IMR-90 (cell line): ENCODE measurements around the gene GAS2L2. TPM values are rescaled to one million over a fixed set of nuclear protein-coding genes. Genes with fewer than 3 reads are reported as not detected.
A peak's percentile ranks its signal among the peaks of the same experiment; 100 is the strongest.

Experiments
- ATAC-seq: fragments of 200-7000 bp; cut with Tn5 transposase; 2 replicates; pipeline ENCODE4 v1.9.1; 2020; ENCODE audit warnings: low read depth, mild to moderate bottlenecking, moderate library complexity
- BruUV-seq: library from RNA; stranded (reverse); fragments of 400-500 nt; replicated peaks from 2 replicates; lab custom pipeline; 2021; lab: Mats Ljungman, UMichigan
- CTCF ChIA-PET: fragments of 300-600 bp; formaldehyde crosslinking; extraction: SDS; loops from one replicate; lab custom pipeline; 2021; ENCODE audit warnings: antibody characterized with exemption; lab: Yijun Ruan, JAX
- POLR2A ChIA-PET: fragments of 300-600 bp; sonication (Branson Sonifier 250); formaldehyde crosslinking; loops from one replicate; lab custom pipeline; 2022; ENCODE audit warnings: antibody characterized with exemption; ENCODE audit not compliant: unreplicated experiment; lab: Charles Lee
- DNase-seq: peaks from one replicate; pipeline ENCODE4 v3.0.0; 2013
- H2AFZ ChIP-seq: replicated peaks from 2 replicates; pipeline ENCODE3; 2013; ENCODE audit warnings: low read length, mild to moderate bottlenecking; ENCODE audit not compliant: poor library complexity
- H2AK5ac ChIP-seq: 2 replicates; pipeline ENCODE4 v1.6.1; 2013; ENCODE audit warnings: low read depth, low read length, inconsistent platforms
- H2AK9ac ChIP-seq: replicated peaks from 2 replicates; pipeline ENCODE3; 2013; ENCODE audit warnings: mild to moderate bottlenecking, low read depth, low read length, moderate library complexity; ENCODE audit not compliant: poor library complexity
- H2BK120ac ChIP-seq: 2 replicates; pipeline ENCODE4 v1.6.1; 2013; ENCODE audit warnings: low read depth, low read length, inconsistent platforms
- H2BK15ac ChIP-seq: 3 replicates; pipeline ENCODE4 v1.6.1; 2013; ENCODE audit warnings: low read depth, low read length, inconsistent platforms
- H2BK20ac ChIP-seq: 2 replicates; pipeline ENCODE4 v1.6.1; 2013; ENCODE audit warnings: low read depth, mild to moderate bottlenecking, inconsistent platforms, low read length, moderate library complexity
- H2BK5ac ChIP-seq: 2 replicates; pipeline ENCODE4 v1.6.1; 2013; ENCODE audit warnings: mild to moderate bottlenecking, low read depth, low read length, inconsistent platforms; ENCODE audit not compliant: poor library complexity, severe bottlenecking
- H3K14ac ChIP-seq: replicated peaks from 2 replicates; pipeline ENCODE4 v1.6.1; 2013; ENCODE audit warnings: low read depth, low read length, inconsistent platforms
- H3K18ac ChIP-seq: 2 replicates; pipeline ENCODE4 v1.6.1; 2013; ENCODE audit warnings: low read depth, low read length, control low read depth
- H3K23ac ChIP-seq: 2 replicates; pipeline ENCODE4 v1.6.1; 2013; ENCODE audit warnings: low read depth, low read length, inconsistent platforms
- H3K27ac ChIP-seq: 2 replicates; pipeline ENCODE4 v1.5.1; 2013; ENCODE audit warnings: mild to moderate bottlenecking, control low read depth, low read length; ENCODE audit not compliant: insufficient read depth
- H3K27me3 ChIP-seq: 2 replicates; pipeline ENCODE4 v1.6.1; 2013; ENCODE audit warnings: low read length; ENCODE audit not compliant: control insufficient read depth, insufficient read depth
- H3K36me3 ChIP-seq: 2 replicates; pipeline ENCODE4 v1.6.1; 2013; ENCODE audit warnings: low read length, mixed read lengths; ENCODE audit not compliant: control insufficient read depth, insufficient read depth
- H3K4ac ChIP-seq: 2 replicates; pipeline ENCODE4 v1.6.1; 2013; ENCODE audit warnings: low read depth, low read length, inconsistent platforms
- H3K4me1 ChIP-seq: 2 replicates; pipeline ENCODE4 v1.6.1; 2013; ENCODE audit warnings: low read length, mixed read lengths; ENCODE audit not compliant: control insufficient read depth, insufficient read depth
- H3K4me2 ChIP-seq: 2 replicates; pipeline ENCODE4 v1.6.1; 2013; ENCODE audit warnings: low read depth, mild to moderate bottlenecking, control low read depth, low read length, moderate library complexity
- H3K4me3 ChIP-seq: 2 replicates; pipeline ENCODE4 v1.5.1; 2013; ENCODE audit warnings: low read depth, mild to moderate bottlenecking, control low read depth, low read length, moderate library complexity; ENCODE audit not compliant: insufficient read depth
- H3K56ac ChIP-seq: 2 replicates; pipeline ENCODE4 v1.6.1; 2013; ENCODE audit warnings: low read length, inconsistent platforms; ENCODE audit not compliant: insufficient read depth; ENCODE audit errors: extremely low read depth
- H3K79me1 ChIP-seq, 2 experiments: 2 replicates each; pipeline ENCODE4 v1.6.1; 2013; ENCODE audit warnings: low read length in 2 of 2, inconsistent platforms in 1 of 2, low read depth in 1 of 2
- H3K9ac ChIP-seq: 2 replicates; pipeline ENCODE4 v1.6.1; 2013; ENCODE audit warnings: low read depth, low read length, control low read depth
- H3K9me1 ChIP-seq: 2 replicates; pipeline ENCODE4 v1.6.1; 2013; ENCODE audit warnings: low read length, inconsistent platforms; ENCODE audit not compliant: insufficient read depth
- H3K9me3 ChIP-seq: 2 replicates; pipeline ENCODE4 v1.6.1; 2013; ENCODE audit warnings: low read length; ENCODE audit not compliant: control insufficient read depth, insufficient read depth
- H4K20me1 ChIP-seq: 2 replicates; pipeline ENCODE4 v1.6.1; 2013; ENCODE audit warnings: low read length, inconsistent platforms; ENCODE audit not compliant: insufficient read depth
- H4K5ac ChIP-seq: 2 replicates; pipeline ENCODE4 v1.6.1; 2013; ENCODE audit warnings: mild to moderate bottlenecking, low read depth, low read length, control low read depth
- H4K8ac ChIP-seq, 2 experiments: 2 replicates each; pipeline ENCODE4 v1.6.1; 2013; ENCODE audit warnings: low read depth in 2 of 2, low read length in 2 of 2, control low read depth in 1 of 2, inconsistent platforms in 1 of 2
- H4K91ac ChIP-seq: 2 replicates; pipeline ENCODE4 v1.6.1; 2013; ENCODE audit warnings: low read depth, low read length, inconsistent platforms; ENCODE audit not compliant: insufficient read depth
- BHLHE40 ChIP-seq: fragments of 150-350 bp; IDR thresholded peaks from 2 replicates; pipeline ENCODE4 v1.6.1; 2016; ENCODE audit warnings: mild to moderate bottlenecking, low read depth, low read length
- CEBPB ChIP-seq: IDR thresholded peaks from 2 replicates; pipeline ENCODE4 v1.6.1; 2012; ENCODE audit warnings: low read depth, low read length, improper control_type of control experiment
- CHD1 ChIP-seq: IDR thresholded peaks from 2 replicates; pipeline ENCODE4 v1.6.1; 2012; ENCODE audit warnings: low read depth, low read length, improper control_type of control experiment
- CTCF ChIP-seq: conservative IDR thresholded peaks from 2 replicates; pipeline ENCODE4 v1.5.1; 2012; ENCODE audit warnings: mild to moderate bottlenecking, low read depth, low read length, improper control_type of control experiment
- ELK1 ChIP-seq: fragments of 150-350 bp; IDR thresholded peaks from 2 replicates; pipeline ENCODE4 v1.6.1; 2016; ENCODE audit warnings: low read depth, mild to moderate bottlenecking, low read length, moderate library complexity, borderline replicate concordance
- MAZ ChIP-seq: IDR thresholded peaks from 2 replicates; pipeline ENCODE4 v1.6.1; 2012; ENCODE audit warnings: low read depth, mild to moderate bottlenecking, low read length, improper control_type of control experiment, moderate library complexity, borderline replicate concordance
- MXI1 ChIP-seq: IDR thresholded peaks from 2 replicates; pipeline ENCODE4 v1.6.1; 2012; ENCODE audit warnings: low read depth, mild to moderate bottlenecking, low read length, moderate library complexity, borderline replicate concordance
- NFE2L2 ChIP-seq: fragments of 150-350 bp; IDR thresholded peaks from 2 replicates; pipeline ENCODE4 v1.6.1; 2016; ENCODE audit warnings: low read depth, mild to moderate bottlenecking, low read length
- POLR2A ChIP-seq: IDR thresholded peaks from 2 replicates; pipeline ENCODE4 v1.6.1; 2012; ENCODE audit warnings: mild to moderate bottlenecking, low read depth, low read length
- RAD21 ChIP-seq: IDR thresholded peaks from 2 replicates; pipeline ENCODE4 v1.6.1; 2012; ENCODE audit warnings: low read length, improper control_type of control experiment
- RCOR1 ChIP-seq: IDR thresholded peaks from 2 replicates; pipeline ENCODE4 v1.6.1; 2012; ENCODE audit warnings: mild to moderate bottlenecking, low read length, improper control_type of control experiment; ENCODE audit not compliant: insufficient replicate concordance
- SMC3 ChIP-seq: fragments of 150-350 bp; IDR thresholded peaks from 2 replicates; pipeline ENCODE4 v1.6.1; 2016; ENCODE audit warnings: low read depth, mild to moderate bottlenecking, antibody characterized with exemption, low read length, moderate library complexity
- USF2 ChIP-seq: fragments of 150-350 bp; IDR thresholded peaks from 2 replicates; pipeline ENCODE4 v1.6.1; 2017; ENCODE audit warnings: mild to moderate bottlenecking, antibody characterized with exemption, low read length, low read depth
- WGBS, 2 experiments: methylation state at CpG; one replicate each; pipeline versions ENCODE4 v1.1.5 to v1.1.7; 2013; ENCODE audit warnings: missing lambda C conversion rate in 2 of 2; ENCODE audit not compliant: insufficient read length in 1 of 2; ENCODE audit errors: extremely low coverage in 2 of 2; 5-methylcytosine and 5-hydroxymethylcytosine counted together
- dilution Hi-C: fragments of 300-500 bp; cut with HindIII; formaldehyde crosslinking; loops from one replicate; pipeline ENCODE4 v1.14.3; 2018; ENCODE audit warnings: low sequenced_read_pairs; ENCODE audit not compliant: unreplicated experiment
- in situ Hi-C: fragments of 300-500 bp; cut with MboI; formaldehyde crosslinking; loops from 3 replicates; pipeline ENCODE4 v1.14.3; 2019; ENCODE audit warnings: low sequenced_read_pairs, inconsistent platforms, mixed read lengths
- intact Hi-C: fragments of 100-400 bp; cut with micrococcal nuclease; formaldehyde crosslinking; loops from 2 replicates; pipeline ENCODE4 v1.10.0; 2022
- polyA plus RNA-seq, 3 experiments: library from polyadenylated mRNA; depleted of rRNA; stranded (reverse); fragments of >200 nt; gene quantifications; 2 replicates each; pipeline ENCODE4 v1.2.3, GENCODE V29; 2012; ENCODE audit warnings: low replicate concordance in 1 of 3
- total RNA-seq: library from RNA; depleted of rRNA; stranded (reverse); fragments of >200 nt; gene quantifications from 2 replicates; pipeline ENCODE4 v1.2.3, GENCODE V29; 2012

Gene GAS2L2
- total and polyA plus RNA-seq, 2 of the 4 experiments (the other 2 are of a cell fraction) = 0.02 TPM; not detected in 1

GRCh38 chr17:35731917-35732805, 20.9 kb downstream of the GAS2L2 start:
- 10% methylated on average over 11 of the region's 47 CpGs; no CpG with 5 or more reads in 1 of the 2 experiments for WGBS, 2 experiments
- 0 out of 2 replicates have a peak overlapping the region, but pooled peaks have one; percentile 2 for H2AK5ac ChIP-seq
- no peaks in the 10 kb centered on the region for H3K36me3 ChIP-seq
- in situ Hi-C loops (loop anchor here (25.0 kb wide), 1 partner anchor 370 kb away; the partner anchor contains the start of gene SLFN11), intact Hi-C loops (no loop called here), dilution Hi-C loops (no loop called here)
- no TSS peak for BruUV-seq
- H3K9ac ChIP-seq = peak overlapping the region; percentile 69
- H3K27ac ChIP-seq = no peak overlapping the region
- H3K9me3 ChIP-seq = no peaks in the 10 kb centered on the region
- H3K4me3 ChIP-seq = peak overlapping the region; percentile 58
- H2AK9ac ChIP-seq = peak overlapping the region; percentile 35
- no peak for DNase-seq
- H3K4ac ChIP-seq = no peak overlapping the region
- peak; percentile 52 for ATAC-seq
- H2BK20ac ChIP-seq = no peak overlapping the region
- no peak overlapping the region for H4K5ac ChIP-seq
- H3K9me1 ChIP-seq = peaks cover 4% of the 10 kb centered on the region; the same call in 1 of the 2 replicates
- no peak overlapping the region for H3K56ac ChIP-seq
- H3K4me2 ChIP-seq = peak overlapping the region; percentile 90
- peaks cover 4% of the 10 kb centered on the region for H3K4me1 ChIP-seq
- no peak overlapping the region; the same call in 1 of the 2 replicates for H3K14ac ChIP-seq
- peak overlapping the region; percentile 73 for H2AFZ ChIP-seq
- H3K23ac ChIP-seq = no peak overlapping the region
- H2BK5ac ChIP-seq = no peak overlapping the region
- H4K8ac ChIP-seq = no peak overlapping the region
- CTCF ChIA-PET = interaction anchor here (0.6 kb wide), 2 partner anchors 42 to 119 kb away, joined by 3 read pairs; no protein-coding TSS in a partner anchor
- H3K79me1 ChIP-seq = peaks cover 0 to 10% of the 10 kb centered on the region in 2 experiments; a peak in 2 of 4 replicates
- H3K18ac ChIP-seq = no peak overlapping the region
- H3K27me3 ChIP-seq = no peaks in the 10 kb centered on the region
- H4K91ac ChIP-seq = no peak overlapping the region
- 0 out of 2 replicates have a peak, but pooled peaks cover 3% of the 10 kb centered on the region for H4K20me1 ChIP-seq
- no peak overlapping the region for H2BK120ac ChIP-seq
- H2BK15ac ChIP-seq = no peak overlapping the region
- POLR2A ChIA-PET = no interaction called here
- no peak for TF ChIP-seq NFE2L2
- TF ChIP-seq SMC3 = no peak
- no peak for TF ChIP-seq ELK1
- no peak for TF ChIP-seq CEBPB
- TF ChIP-seq CTCF = no peak
- TF ChIP-seq MXI1 = no peak
- TF ChIP-seq RCOR1 = no peak
- TF ChIP-seq MAZ = no peak
- TF ChIP-seq POLR2A = no peak
- no peak for TF ChIP-seq BHLHE40
- no peak for TF ChIP-seq CHD1
- no peak for TF ChIP-seq RAD21
- no peak for TF ChIP-seq USF2
